Right kidney (tissue), 1 donor: Measurements from ENCODE around the gene ZNF681.
"Not testable (repeated sequence)": the region's sequence is repeated elsewhere in the genome, so short reads cannot be mapped to it uniquely, and the experiment has no call there.

Experiments
- DNase-seq: peaks from one replicate; pipeline ENCODE4 v3.0.0-alpha.2; 2016

Gene ZNF681

DNA sequence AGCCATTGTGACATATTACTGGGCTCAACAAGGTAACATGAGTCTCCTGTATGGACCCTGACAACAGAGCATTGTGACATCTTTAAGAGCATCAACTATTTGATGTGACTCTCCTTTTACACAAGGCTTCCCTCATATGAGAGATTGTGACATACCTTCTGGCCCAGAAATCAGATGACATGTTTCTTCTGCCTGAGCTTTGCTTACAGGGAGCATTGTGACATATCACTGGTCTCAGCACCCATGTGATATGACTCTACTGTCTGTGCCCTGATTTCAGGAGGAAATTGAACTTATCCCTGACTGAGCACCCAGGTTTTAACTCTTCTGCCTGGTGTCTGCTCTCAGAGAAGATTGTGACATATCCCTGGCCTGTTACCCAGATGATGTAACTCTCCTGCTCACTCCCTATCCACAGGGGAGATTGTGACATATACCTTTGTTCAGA lies 15.9 kb upstream of the ZNF681 start:
- no peak for DNase-seq

DNA sequence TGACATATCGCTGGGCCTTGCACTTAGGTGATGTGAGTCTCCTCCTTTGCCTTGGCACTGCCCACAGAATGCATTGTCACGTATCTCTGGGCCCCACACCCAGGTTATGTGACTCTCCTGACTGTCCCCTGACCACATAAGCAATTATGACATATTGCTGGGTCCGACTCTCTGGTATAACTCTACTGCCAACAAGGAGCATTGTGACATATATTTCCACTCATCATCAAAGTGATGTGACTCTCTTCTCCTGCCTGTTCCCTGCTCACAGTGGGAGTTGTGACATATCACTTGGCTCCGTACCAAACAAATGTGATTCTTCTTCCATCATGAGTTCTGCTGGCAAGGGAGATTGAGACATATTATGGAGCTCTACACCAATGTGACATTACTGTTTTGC lies 15.4 kb upstream of the ZNF681 start:
- no peak for DNase-seq

DNA sequence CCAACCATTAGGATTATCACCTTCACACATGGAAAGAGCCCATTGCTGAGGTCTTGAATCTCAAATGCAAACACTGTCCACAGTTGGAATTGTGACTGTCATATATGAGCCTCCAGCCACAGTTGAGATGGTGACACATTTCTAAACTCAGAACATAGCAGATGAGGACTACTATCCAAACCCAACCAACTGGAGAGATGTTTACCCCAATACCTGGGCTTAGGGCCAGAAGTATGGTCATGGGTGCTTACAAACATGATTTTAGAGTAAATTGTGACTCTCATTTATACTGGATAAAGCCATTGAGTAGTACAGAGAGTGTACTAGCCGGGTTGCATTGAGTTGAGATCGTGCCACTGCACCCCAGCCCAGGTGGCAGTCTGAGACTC lies 14.0 kb upstream of the ZNF681 start:
- DNase-seq, result no peak

DNA sequence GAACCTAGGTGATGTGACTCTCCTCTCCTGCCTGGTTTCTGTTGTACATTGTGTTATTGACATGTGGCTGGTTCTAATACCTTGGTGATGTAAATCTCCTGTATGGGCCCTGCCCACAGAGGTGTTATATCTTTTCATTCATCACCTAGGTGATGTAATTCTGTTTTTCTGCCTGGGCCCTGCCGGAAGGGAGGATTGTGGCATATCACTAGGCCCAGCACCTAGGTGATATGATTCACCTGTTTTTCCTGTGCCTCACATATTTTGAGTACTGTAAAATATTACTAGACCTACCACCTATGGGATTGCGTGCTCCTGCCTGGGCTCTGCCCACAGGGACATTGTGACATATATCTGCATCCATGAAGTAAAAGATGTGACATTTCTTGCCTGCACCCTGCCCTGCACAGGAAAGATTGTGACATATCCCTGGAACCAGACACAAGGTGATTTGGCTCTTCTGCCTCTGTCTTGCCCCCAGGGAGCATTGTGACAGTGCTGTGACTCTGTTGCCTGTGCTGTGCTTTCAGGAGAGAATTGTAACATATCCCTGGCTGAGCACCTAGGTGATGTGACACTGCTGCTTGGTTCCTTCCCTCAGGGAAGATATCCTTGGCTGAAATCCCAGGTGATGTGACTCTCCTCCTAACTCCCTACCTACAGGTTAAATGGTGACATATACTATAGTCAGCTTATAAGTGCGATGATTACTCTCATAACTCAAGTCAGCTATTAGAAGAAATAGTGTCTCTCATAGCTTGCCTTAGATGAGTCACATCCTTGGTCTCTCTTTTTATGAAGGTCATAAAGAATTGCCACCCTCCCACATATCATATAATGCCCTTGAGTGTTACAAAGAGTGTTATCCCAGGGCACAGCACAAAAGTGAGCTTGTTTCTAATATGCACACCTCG lies 13.3 kb upstream of the ZNF681 start:
- no peak for DNase-seq

DNA sequence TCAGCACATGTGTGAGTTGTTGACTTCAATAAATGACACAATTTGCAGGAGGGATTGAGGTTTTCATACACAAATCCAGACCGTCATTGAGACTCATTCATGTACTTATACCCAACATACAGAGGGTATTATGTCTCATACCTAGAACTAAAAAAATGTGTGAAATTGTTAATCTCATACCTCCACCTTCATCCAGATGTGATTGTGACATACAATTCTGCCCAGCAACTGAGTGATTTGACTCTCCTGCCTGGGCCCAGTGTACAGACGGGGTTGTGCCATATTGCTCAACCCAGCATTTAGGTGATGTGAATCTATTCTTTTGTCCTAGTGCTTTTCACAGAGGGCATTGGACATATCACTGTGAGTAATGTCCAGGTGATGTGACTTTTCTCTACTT lies 12.6 kb upstream of the ZNF681 start:
- DNase-seq, result no peak

DNA sequence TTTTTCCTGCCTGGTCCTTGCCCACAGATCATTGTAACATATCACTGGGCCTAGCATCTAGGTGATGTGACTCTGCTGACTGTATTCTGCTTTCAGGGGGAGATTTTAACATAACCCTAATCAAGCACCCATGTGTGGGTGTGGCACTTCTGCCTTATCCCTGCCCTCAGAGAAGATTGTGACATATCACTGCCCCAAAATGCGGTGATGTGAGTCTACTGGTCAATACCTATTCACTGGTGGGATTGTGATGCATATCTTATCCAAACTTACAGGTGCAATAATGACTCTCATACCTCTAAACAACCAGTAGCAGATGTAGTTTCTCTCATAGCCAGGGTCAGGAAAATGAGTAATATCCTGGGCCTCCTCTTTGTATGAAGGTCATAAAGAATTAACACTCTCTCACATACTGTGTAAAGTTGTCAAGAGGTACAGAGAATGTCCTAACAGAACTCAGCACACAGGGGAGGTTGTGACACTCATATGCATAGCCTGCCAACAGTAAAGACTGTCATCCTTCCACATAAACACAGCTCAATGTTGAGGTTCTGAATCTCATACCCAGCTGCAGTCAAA lies 12.1 kb upstream of the ZNF681 start:
- no peak for DNase-seq

DNA sequence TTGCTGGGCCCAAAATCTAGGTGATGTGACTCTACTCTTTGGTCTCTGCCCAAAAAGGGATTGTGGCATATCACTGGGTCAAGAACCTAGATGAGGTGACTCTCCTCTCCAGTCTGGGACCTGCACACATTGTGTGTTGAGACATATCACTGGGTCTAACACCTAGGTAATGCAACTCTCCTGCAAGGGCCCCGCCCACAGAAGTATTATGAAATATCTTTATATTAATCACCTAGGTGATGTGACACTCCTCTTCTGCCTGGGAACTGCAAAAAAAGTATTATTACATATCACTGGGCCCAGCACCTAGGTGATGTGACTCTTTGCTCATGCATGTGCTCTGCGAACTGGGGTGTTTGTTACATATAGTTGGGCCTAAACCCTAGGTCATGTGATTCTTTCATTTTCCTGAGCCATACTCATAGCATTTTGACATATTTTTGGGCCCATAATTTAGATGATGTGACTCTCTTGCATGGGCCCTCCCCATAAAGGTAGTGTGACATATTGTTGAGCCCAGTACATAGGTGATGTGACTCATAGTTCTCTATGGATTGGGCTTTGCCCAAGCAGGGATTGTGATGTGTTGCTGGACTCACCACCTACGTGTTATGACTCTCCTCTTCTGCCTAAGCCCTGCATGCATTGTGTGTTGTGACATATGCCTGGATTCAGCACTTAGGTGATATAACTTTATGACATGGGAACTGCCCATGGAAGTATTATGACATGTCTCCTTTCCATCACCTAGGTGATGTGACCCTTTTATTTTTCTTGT lies 11.2 kb upstream of the ZNF681 start:
- no peak for DNase-seq

DNA sequence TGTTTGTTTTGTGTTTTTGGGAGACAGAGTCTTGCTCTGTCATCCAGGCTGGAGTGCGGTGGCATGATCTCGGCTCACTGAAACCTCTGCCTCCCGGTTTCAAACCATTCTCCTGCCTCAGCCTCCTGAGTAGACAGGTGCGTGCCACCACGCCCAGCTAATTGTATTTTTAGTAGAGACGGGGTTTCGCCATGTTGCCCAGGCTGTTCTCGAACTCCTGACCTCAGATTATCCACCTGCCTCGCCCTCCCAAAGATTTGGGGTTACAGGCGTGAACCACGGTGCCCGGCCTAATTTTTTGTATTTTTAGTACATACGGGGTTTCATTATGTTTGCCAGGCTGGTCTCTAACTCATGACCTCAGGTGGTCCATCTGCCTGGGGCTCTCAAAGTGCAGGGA lies 8.3 kb upstream of the ZNF681 start:
- no peak for DNase-seq

DNA sequence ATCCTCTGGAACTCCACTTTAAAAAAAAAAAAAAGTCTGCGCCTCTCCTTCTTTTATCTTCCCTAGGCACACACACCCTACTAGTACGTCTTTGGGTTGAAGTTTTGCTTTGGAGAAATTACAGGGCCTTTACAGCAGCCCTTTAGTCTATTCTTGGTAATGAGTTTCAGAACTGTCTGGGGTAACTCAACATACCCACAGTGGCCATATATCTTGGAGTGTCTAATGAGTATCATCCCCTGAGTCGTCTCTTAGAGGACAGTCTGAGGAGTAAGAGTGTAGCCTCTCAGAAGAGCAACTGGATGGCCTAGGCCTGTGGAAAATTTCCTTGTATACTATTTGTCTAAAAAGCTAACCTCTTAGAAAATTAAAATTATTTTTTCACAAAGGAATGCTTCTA lies 6.1 kb upstream of the ZNF681 start:
- no peak for DNase-seq

DNA sequence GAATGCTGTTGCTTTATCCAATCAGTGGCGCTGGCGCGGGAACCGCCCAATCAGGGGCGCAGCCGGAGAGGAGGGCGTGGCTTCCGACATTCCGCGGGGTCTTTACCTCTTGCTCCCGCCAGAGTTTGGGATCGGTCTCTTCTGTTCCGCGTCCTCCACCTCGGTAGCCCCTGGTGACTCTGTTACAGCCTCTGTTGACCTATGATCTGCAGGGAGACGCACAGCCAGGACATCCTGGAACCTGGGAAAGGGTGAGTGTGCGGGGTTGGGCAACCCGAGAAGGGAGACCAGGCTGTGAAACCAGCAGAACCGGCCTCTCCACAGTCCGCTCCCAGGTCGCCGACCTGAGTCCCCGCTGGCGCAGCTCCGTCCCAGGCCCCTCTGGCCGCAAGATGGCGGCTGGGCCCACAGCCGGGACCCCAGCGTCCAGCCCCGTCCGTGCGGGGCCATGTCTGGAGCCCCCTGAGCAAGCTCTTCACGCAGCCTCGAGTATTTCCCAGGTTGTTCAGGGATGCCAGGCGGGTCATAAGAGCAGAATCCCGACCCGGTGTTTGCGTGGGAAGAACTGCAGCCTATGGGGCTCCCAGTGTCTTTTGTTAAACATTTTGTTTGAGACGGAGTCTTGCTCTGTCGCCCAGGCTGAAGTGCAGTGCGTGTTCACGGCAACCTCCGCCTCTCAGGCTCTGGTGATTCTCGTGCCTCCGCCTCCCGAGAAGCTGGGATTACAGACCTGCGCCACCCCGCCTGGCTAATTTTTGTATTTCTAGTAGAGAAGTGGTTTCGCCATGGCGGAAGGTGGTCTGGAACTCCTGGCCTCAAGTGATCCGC lies 4.4 kb upstream of the ZNF681 start:
- DNase-seq, result peak; percentile 89

DNA sequence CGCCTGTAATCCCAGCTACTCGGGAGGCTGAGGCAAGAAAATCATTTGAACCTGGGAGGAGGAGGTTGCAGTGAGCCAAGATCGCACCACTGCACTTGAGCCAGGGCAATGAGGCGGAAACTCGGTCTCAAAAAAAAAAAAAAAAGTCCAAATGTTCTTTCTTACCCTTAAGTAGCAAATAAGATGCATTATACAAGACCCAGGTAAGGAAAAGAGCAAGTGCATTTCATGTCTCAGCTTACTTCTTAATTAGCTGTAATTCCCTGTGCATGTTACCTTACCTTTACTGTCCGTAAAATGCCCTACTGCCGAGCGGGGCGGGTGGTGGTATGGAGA lies 3.8 kb upstream of the ZNF681 start:
- no peak for DNase-seq

DNA sequence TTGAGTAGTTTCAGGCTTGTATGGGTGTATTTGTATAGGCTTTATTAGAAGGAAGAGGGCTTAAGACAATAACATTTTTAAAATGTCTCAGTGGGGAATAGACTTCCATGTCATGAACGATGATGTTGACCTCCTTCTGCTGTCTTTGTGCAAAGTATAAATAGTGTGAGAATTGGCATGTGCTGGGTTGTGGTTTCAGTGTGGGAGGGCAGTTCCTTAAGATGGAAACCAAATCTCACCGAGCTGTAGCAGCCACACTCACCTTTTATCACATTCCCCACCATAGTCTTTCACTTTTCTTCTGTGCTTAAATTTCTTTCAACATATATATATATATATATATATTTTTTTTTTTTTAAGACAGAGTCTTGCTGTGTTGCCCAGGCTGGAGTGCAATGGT lies 1.6 kb upstream of the ZNF681 start:
- DNase-seq, result not testable (repeated sequence)

DNA sequence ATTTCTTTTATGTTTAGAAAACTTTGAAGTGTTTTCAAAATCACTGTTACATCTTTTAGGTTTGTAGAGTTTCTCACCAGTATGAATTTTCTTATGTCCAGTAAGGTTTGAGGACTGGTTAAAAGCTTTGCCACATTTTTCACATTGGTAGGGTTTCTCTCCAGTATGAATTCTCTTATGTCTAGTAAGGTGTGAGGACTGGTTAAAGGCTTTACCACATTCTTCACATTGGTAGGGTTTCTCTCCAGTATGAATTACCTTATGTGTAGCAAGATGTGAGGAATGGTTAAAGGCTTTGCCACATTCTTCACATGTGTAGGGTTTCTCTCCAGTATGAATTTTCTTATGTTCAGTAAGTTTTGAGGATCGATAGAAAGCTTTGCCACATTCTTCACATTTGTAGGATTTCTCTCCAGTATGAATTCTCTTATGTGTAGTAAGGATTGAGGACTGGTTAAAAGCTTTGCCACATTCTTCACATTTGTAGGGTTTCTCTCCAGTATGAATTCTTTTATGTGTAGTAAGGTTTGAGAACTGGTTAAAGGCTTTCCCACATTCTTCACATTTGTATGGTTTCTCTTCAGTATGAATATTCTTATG lies 15.0 kb downstream of the ZNF681 start:
- DNase-seq, result not testable (repeated sequence)

DNA sequence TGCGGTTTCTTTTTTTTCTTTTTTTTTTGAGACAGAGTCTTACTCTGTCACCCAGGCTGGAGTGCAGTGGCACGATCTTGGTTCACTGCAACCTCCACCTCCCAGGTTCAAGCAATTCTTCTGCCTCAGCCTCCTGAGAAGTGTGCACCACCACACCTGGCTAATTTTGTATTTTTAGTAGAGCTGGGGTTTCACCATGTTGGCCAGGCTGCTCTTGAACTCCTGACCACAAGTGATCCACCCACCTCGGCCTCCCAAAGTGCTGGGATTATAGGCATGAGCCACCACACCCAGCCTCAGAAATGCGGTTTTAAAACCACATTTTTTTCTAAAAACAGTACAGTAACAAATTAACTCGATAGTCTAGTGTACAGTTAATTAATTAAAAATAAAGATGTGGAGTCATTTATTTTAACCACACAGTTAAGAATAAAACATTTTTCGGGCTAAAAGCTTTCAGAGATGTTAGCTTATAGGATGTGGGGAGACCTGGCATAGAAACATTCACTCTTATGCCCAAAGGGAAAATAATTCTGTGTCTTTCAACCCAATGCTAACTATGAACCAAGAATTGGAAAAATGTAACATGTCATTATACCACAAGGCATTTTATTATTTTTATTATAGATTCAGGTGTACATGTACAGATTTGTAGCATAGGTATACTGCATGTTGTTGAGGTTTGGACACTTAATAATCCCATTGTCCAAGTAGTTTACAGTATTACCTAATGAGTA lies 27.8 kb downstream of the ZNF681 start:
- DNase-seq, result not testable (repeated sequence)

DNA sequence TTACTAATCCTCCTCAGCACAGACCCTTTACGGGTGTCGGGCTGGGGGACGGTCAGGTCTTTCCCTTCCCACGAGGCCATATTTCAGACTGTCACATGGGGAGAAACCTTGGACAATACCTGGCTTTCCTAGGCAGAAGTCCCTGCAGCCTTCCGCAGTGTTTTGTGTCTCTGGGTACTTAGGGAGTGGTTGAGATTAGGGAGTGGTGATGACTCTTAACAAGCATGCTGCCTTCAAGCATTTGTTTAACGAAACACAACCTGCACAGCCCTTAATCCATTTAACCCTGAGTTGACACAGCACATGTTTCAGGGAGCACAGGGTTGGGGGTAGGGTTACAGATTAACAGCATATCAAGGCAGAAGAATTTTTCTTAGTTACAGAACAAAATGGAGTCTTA lies 34.5 kb downstream of the ZNF681 start:
- DNase-seq, result not testable (repeated sequence)

DNA sequence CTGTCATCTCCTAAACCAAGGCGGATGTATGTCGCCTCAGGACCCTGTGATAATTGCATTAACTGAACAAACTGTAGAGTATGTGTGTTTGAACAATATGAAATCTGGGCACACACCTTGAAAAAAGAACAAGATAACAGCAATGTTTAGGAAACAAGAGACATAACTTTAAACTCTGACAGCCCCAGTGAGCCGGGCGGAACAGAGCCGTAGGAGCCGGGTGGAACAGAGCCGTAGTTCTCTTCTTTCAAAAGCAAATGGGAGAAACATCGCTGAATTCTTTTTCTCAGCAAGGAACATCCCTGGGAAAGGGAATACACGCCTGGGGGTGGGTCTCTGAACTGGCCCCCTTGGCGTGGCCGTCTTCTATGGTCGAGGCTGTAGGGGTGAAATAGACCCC lies 39.9 kb downstream of the ZNF681 start:
- DNase-seq, result no peak

DNA sequence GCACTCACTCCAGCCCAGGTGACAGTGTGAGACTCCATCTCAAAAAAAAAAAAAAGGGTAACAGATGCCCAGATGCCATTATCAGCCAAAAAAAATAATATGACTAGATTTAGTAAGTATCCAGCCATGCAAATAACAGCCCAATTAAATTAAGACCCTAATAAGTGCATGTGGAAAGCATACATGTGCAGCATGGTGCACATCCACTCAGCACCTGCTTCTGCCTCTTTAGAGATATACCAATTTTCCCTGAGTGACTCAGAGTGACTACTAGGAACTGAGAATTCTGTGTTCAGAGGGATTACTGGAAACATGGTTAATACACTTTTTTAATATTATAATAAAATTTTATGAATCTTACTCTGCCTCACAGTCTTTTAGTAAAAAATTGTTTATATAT lies 41.9 kb downstream of the ZNF681 start:
- DNase-seq, result no peak

DNA sequence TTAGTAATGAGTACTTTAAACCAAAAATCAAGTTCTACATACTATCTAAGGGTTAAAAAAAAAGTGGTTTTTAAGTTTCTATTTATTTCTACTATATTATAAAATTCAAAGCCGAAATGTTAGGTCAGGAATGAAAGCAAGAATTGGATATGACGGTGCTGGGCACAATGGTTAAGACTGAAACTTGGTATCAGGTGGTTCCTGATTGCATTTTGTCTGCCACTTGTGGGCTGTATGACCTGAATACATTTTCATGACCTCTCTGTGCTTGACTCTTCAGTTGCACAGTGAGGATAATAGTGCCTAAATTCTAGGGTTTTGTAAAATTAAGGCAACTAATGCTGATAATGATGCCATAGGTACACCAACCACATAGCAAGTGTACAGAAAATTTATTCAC lies 49.3 kb downstream of the ZNF681 start:
- DNase-seq, result no peak

DNA sequence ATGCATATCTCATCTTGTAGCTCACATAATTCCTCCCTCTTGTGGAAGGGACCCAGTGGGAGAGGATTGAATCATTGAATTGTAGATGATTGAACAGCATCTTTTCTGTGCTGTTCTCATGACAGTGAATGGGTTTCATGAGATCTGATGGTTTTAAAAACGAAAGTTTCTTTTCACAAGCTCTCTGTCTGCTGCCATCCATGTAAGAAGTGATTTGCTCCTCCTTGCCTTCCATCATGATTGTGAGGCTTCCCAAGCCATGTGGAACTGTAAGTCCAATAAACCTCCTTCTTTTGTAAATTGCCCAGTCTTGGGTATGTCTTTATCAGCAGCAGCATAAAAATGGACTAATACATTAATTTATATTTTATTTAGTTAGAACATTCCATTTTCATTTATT lies 52.0 kb downstream of the ZNF681 start:
- no peak for DNase-seq

DNA sequence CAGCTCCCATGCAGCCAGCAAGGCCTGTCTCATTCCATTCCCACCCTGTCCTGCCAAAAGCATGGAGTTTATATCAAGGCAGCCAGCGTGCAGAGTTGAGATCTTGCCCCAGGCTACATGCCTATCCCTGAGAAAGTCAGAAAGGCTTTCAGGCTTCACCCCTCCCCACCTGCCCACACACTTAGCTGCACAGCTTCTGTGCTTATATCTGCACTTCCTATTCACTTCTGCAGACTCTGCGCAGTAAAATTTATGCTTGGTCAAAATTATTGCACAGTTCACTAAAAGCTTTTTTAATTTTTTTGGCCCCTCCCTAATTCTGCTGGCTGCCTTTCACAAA lies 59.2 kb downstream of the ZNF681 start:
- DNase-seq, result peak; percentile 27

DNA sequence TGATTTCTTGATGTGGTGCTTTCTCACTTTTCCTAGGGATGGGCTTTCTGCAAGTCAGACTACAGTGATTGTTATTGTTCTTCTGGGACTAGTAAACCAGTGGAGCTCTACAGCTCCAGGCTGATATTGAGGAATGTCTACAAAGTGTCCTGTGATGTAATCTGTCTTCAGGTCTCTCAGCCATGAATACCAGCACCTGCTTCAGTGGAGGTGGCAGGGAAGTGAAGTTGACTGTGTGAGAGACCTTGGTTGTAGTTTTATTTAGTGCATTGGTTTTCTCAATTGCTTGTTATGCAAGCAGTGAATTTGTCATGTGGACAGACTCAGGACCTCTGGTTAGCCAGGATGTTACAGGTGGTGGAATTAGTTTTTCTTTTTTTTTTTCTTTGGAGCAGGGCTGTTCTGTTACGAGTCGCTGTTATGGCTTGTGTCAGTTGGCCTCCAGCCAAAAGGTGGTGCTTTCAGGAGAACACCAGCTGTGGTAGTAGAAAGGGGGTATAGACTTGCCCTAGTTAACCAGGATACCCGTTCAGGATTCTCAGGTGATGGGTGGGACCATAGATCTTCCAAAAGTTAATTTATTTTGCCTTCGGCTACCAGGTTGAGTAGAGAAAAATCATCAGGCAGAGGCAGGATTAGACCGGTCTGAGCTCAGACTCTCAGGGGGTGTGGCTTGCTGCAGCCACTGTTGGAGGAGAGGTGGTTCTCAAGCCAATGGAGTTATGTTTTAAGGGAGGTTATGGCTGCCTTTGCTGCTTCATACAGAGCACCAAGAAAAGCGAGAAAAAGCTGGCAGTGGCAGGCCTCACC lies 59.8 kb downstream of the ZNF681 start:
- peak; percentile 34 for DNase-seq
